Measurements from ENCODE around the gene ATP1B1.

GRCh38 chr1:169091480-169091941 lies 15.0 kb upstream of the ATP1B1 start:
- no peak for TF ChIP-seq CTCF (conservative IDR thresholded peaks at IDR 0.05; ENCODE audit: low read depth in 2 of 2)
- no peak for TF ChIP-seq POLR2AphosphoS5 (IDR thresholded peaks at IDR 0.05; ENCODE audit: low read depth)

All from GM23338 (cell line).